Pancreas (tissue), 10 donors: ENCODE data around the gene SPTBN1. TPM values are rescaled to one million over a fixed set of nuclear protein-coding genes. Genes with fewer than 3 reads are reported as not detected.

Experiments
- ATAC-seq, 4 donors: fragments of 200-7000 bp; cut with Tn5 transposase; one replicate each; pipeline versions ENCODE4 v1.8.0 to v1.9.1; 2020; ENCODE audit warnings: mild to moderate bottlenecking in 4 of 4, moderate library complexity in 4 of 4
- DNase-seq, 6 donors: peaks; one replicate each; pipeline ENCODE4 v3.0.0-alpha.2; 2020
- FAIRE-seq: peaks from 2 replicates; lab custom pipeline; 2012; peaks lifted over from hg19 to GRCh38; lab: Jason Lieb, UNC
- H3K27ac ChIP-seq, 4 donors: fragments of 200-600 bp; sonication (generic); 1 replicate in 3 of 4; 2 replicates in 1 of 4; pipeline versions ENCODE4 v1.5.0 to v1.8.0; 2020
- H3K27me3 ChIP-seq, 4 donors: fragments of 200-600 bp; one replicate each; pipeline ENCODE4 v1.8.0; 2021
- H3K36me3 ChIP-seq, 3 donors: fragments of 200-600 bp; sonication (generic) in 1 of 3; one replicate each; pipeline versions ENCODE4 v1.5.0 to v1.8.0; 2020 to 2021
- H3K4me1 ChIP-seq, 3 donors: fragments of 200-600 bp; one replicate each; pipeline ENCODE4 v1.8.0; 2021
- H3K4me3 ChIP-seq, 4 donors: fragments of 200-600 bp; sonication (generic) in 2 of 4; one replicate each; pipeline versions ENCODE4 v1.5.0 to v1.8.0; 2020 to 2021
- H3K9me3 ChIP-seq, 4 donors: fragments of 200-600 bp; one replicate each; pipeline ENCODE4 v1.8.0; 2021
- WGBS, 2 donors: extraction: QIAGEN DNeasy Blood & Tissue Kit; methylation state at CpG; one replicate each; pipeline ENCODE4 v1.1.7; 2013; 5-methylcytosine and 5-hydroxymethylcytosine counted together
- intact Hi-C, 3 donors: fragments of 100-400 bp; cut with DNase I; formaldehyde crosslinking; loops; one replicate each; pipeline versions ENCODE4 v1.11.1 to v1.14.2; 2022
- polyA plus RNA-seq, 2 donors: library from polyadenylated mRNA; stranded (reverse); fragments of 200-250 nt; gene quantifications; one replicate each; pipeline ENCODE4 v1.2.3, GENCODE V29; 2013
- total RNA-seq, 6 donors: library from RNA; stranded (reverse); fragmentation: NEBNext Ultra II Directional in 4 of 6; extraction: Animal tissue kit (Norgen Biotek cat#: 25700) in 4 of 6; gene quantifications; one replicate each; pipeline versions ENCODE4 v1.2.1 to v1.2.4, GENCODE V29; 2021 to 2023
- TF ChIP-seq, protein P1 (sequence below), 4 donors: fragments of 200-600 bp; sonication (generic) in 3 of 4; IDR thresholded peaks; one replicate each; pipeline versions ENCODE4 v1.5.0 to v1.8.0; 2021; ENCODE audit warnings: antibody characterized with exemption in 4 of 4
- donor health status: healthy with polysubstance abuse.
- donor health status: DM: no; HTN: no; CAD: no; lungs with moderate emphysema.
- donor health status: DM: no; HTN: no; CAD: no.
- donor health status: control.
- donor health status: control.
- donor health status: Bipolar disorder and iron deficiency.
- donor health status: DM: yes; HTN: yes; CAD: no.
- donor health status: DM: no; HTN: no; CAD: no.
- donor health status: DM: no; HTN: no; CAD: no.
- donor health status: DM: yes; HTN: yes; CAD: no.

Gene SPTBN1
- total and polyA plus RNA-seq, 8 donors, result 43.8 to 192 (median 84.4) TPM

DNA sequence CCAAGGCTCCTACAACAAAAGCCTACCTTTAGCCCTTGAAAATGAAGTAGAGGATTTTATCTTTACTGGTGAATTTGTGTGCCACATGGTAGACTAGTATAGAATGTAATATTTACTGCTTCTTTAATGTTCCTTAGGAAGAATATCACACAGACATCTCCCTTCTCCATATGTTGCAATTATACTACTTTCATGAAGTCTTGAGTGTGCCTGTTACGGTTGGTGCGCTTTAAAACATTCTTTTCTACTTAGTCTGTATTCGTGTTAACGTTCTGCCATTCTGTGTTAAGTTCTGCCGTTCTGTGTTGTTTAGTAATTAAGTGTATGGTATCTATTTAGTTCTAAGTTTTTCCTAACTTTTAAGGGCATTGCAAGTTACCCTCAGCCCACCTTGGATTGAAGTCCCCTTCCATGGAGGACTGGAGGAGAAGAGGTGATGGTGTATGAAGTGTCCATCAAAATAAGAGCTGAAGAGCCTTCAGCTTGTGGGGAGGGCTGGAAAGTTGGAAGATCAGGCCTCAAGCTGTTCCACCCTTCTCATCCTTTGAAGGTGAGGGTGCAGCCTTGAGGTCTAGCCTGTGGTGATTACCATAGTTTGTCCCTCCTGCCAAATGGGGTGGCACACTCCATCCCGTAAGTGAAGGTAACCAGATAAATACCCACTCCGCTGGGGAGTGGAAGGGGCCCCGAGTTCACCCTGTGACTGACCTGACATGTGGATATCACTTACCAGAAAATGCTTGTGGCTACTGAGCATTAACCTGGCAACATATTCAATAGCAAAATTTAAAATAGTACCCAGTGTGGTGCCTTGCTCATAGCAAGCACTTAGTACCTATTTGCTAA, 131.3 kb downstream of the SPTBN1 start:
- 88 to 92% methylated on average over 8 of the region's 8 CpGs for WGBS, 2 donors
- H3K36me3 ChIP-seq, result no peaks in the 10 kb centered on the region
- ATAC-seq, result no peak
- no peak for FAIRE-seq
- no peaks in the 10 kb centered on the region for H3K27me3 ChIP-seq
- H3K9me3 ChIP-seq, result no peaks in the 10 kb centered on the region
- intact Hi-C loops, result no loop called here
- no peak for DNase-seq
- TF ChIP-seq, protein P1, sequence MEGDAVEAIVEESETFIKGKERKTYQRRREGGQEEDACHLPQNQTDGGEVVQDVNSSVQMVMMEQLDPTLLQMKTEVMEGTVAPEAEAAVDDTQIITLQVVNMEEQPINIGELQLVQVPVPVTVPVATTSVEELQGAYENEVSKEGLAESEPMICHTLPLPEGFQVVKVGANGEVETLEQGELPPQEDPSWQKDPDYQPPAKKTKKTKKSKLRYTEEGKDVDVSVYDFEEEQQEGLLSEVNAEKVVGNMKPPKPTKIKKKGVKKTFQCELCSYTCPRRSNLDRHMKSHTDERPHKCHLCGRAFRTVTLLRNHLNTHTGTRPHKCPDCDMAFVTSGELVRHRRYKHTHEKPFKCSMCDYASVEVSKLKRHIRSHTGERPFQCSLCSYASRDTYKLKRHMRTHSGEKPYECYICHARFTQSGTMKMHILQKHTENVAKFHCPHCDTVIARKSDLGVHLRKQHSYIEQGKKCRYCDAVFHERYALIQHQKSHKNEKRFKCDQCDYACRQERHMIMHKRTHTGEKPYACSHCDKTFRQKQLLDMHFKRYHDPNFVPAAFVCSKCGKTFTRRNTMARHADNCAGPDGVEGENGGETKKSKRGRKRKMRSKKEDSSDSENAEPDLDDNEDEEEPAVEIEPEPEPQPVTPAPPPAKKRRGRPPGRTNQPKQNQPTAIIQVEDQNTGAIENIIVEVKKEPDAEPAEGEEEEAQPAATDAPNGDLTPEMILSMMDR (IDR thresholded peaks at IDR 0.05), result no peak
- no peak overlapping the region for H3K27ac ChIP-seq
- H3K4me3 ChIP-seq, result no peak overlapping the region
- H3K4me1 ChIP-seq, result peaks cover 13 to 64% (median 41%) of the 10 kb centered on the region in 3 donors

DNA sequence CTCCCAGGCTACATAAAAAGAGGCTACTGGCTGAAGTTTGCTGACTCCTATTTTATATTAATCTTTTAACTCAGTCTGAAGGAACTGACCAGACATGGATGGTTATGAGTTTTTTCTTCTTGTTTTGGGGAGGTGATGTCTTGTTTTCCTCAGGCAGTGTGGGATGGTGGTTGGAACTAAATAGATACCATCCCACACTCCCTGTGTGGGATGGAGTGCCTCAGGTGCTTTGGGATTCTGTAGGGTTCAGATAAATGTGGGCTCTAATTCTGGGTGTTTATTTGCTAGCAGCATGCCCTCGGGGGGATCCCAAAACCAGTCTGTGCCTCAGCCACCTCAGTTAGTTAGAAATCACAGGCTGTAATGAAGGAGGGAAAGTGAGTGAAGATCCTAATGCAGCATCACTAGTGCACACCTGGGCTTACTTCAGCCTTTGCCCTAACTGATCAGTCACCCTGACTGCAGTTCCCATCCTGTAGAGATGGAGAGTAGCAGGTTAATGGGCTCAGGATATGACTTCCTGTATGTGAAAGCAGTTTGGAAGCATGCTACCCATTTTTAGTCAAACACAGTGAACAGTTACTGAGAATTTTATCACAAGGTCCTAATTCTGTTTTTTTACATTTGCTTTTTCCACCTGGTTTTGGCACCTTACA, 132.2 kb downstream of the SPTBN1 start:
- Histone ChIP-seq H3K9me3 (no peaks in the 10 kb centered on the region), H3K4me1 (peaks cover 13 to 60% (median 41%) of the 10 kb centered on the region in 3 donors), H3K36me3 (no peaks in the 10 kb centered on the region), H3K27ac (peak overlapping the region in 1 of 4 donors; percentile 62), H3K4me3 (no peak overlapping the region), H3K27me3 (no peaks in the 10 kb centered on the region)
- FAIRE-seq, result no peak
- intact Hi-C loops, result no loop called here
- DNase-seq, result no peak
- TF ChIP-seq, protein P1 (IDR thresholded peaks at IDR 0.05), result no peak
- peak in 1 of 4 donors; percentile 20 for ATAC-seq
- WGBS, 2 donors, result 80 to 81% methylated on average over 1 of the region's 1 CpG

DNA sequence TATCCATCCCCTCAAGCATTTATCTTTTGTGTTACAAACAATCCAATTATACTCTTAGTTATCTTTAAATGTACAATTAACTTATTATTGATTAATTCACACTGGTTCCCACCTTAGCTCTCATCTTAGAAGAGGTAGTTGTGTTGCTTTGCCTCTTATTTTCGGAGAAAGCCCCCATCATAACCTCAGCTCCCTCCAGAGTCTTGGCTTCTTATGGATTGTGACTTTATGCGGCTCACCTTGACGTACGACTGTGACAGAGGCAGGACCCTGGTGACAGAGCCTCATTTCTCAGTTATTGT, 132.9 kb downstream of the SPTBN1 start:
- ATAC-seq (no peak), DNase-seq (no peak), FAIRE-seq (no peak)
- H3K27me3 ChIP-seq, result no peaks in the 10 kb centered on the region
- TF ChIP-seq, protein P1 (IDR thresholded peaks at IDR 0.05), result no peak
- 86 to 91% methylated on average over 4 of the region's 4 CpGs for WGBS, 2 donors
- no peaks in the 10 kb centered on the region for H3K36me3 ChIP-seq
- intact Hi-C loops, result no loop called here
- peaks cover 13 to 60% (median 41%) of the 10 kb centered on the region in 3 donors for H3K4me1 ChIP-seq
- no peaks in the 10 kb centered on the region for H3K9me3 ChIP-seq
- no peak overlapping the region for H3K4me3 ChIP-seq
- H3K27ac ChIP-seq, result peak overlapping the region in 2 of 4 donors; percentile 58 to 62

DNA sequence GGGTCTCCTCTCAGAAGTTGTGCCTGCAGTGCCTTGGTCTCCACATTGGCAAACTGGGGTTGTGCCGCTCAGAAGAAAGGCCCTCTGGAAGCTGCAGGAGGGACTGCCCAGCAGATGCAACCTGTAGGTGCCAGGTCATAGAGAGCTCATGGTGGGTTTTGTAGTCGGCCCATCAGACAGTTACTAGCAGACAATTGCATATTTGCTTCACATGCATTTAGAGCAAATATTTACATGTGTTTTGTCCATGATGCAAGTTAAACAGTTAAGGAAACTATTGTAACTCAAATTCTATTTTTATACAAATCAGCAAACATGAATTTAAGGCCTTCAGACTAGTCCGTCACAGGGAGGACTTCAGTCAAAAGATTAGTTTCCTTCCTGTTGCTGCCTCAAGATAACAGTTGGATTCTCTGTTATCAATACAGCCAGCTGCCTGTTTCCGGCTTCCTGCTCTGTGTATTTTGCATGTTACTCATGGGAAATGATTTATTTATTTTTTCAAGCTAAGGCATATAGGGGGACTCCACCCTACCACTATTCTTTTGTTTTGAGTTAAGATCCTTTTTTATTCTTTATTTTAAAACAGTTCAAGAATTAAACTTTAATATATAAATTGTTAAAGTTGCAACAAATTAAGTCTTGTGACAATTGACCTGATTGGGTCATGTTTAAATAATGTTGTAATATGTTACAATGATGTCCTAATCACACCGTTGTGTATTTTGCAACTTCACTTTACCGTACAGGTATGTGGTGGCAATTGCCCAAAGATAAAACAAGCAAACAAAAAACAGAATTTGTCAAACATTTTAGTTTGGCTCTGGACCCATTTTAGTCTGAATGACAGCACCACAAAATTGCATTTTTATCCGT, 133.5 kb downstream of the SPTBN1 start:
- 17 to 20% methylated on average over 7 of the region's 7 CpGs for WGBS, 2 donors
- Histone ChIP-seq H3K4me1 (peaks cover 13 to 56% (median 41%) of the 10 kb centered on the region in 3 donors), H3K36me3 (no peaks in the 10 kb centered on the region), H3K27ac (peak overlapping the region in 2 of 4 donors; percentile 58 to 62), H3K9me3 (no peaks in the 10 kb centered on the region), H3K27me3 (no peaks in the 10 kb centered on the region), H3K4me3 (no peak overlapping the region)
- peak in 1 of 6 donors; percentile 41 for DNase-seq
- intact Hi-C loops, result no loop called here
- peak; percentile 23 for FAIRE-seq
- ATAC-seq, result peak; percentile 62 to 73 (median 68)
- TF ChIP-seq, protein P1 (IDR thresholded peaks at IDR 0.05), result no peak
